HUES48 (cell line): ENCODE measurements around the gene MEPE.
"Not testable (repeated sequence)": the region's sequence is repeated elsewhere in the genome, so short reads cannot be mapped to it uniquely, and the experiment has no call there.

Experiments used
- H3K27ac ChIP-seq: one replicate; pipeline ENCODE4 v1.7.0; 2013; ENCODE audit warnings: low read depth, low read length, inconsistent platforms
- H3K27me3 ChIP-seq: 2 replicates; pipeline ENCODE4 v1.6.1; 2013; ENCODE audit warnings: mild to moderate bottlenecking, low read length; ENCODE audit not compliant: control insufficient read depth, insufficient read depth
- H3K36me3 ChIP-seq: 2 replicates; pipeline ENCODE4 v1.6.1; 2013; ENCODE audit warnings: low read length; ENCODE audit not compliant: control insufficient read depth, insufficient read depth
- H3K4me1 ChIP-seq: 2 replicates; pipeline ENCODE4 v1.6.1; 2013; ENCODE audit warnings: mild to moderate bottlenecking, low read length; ENCODE audit not compliant: control insufficient read depth, insufficient read depth
- H3K4me3 ChIP-seq: 2 replicates; pipeline ENCODE4 v1.5.1; 2013; ENCODE audit warnings: mild to moderate bottlenecking, low read depth, low read length
- H3K9ac ChIP-seq: 2 replicates; pipeline ENCODE4 v1.6.1; 2013; ENCODE audit warnings: mild to moderate bottlenecking, low read depth, low read length, moderate library complexity
- H3K9me3 ChIP-seq: 2 replicates; pipeline ENCODE4 v1.6.1; 2013; ENCODE audit warnings: low read length; ENCODE audit not compliant: control insufficient read depth, insufficient read depth

The MEPE gene

DNA sequence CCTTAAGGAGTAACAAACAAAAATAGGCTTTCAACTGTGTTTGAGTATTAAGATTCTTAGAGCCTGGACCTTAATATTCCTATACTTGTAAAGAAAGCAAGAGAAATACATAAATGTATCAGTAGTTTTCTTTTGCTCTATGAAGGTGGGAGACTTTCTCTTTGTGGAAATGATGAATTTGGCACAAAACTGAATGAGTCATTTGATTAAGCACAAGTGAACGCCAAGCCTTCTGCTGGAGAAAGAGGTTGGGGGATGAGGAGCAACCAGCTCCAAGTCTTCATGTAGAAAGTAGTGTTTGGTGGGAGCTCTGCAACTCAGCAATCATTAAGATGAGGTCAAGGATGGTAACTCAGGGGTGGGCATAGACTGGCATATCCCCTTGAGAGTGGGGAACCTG is 49.6 kb downstream of the MEPE start:
- H3K9ac ChIP-seq = no peak overlapping the region
- H3K27me3 ChIP-seq = no peaks in the 10 kb centered on the region

DNA sequence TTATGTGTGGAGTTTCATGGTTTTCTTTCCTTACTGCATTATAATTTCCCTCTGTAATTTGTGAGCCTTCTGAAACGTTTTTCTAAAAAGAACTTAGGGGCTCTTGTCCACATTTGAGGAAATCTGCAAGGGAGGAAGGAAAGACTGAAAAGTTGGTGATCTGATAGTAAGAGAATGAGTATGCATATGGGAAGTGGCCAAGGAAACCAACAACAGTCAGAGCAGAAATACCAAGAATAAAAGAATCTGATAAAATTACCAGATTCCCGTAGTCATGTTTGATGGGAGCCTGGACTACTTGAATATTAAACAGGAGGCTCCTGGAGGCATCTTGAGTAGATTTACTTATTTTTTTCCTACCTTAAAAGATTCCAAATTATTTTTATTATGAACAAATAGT is 50.1 kb downstream of the MEPE start:
- H3K36me3 ChIP-seq = no peaks in the 10 kb centered on the region
- H3K4me3 ChIP-seq = no peak overlapping the region
- H3K27me3 ChIP-seq = no peaks in the 10 kb centered on the region
- no peaks in the 10 kb centered on the region for H3K4me1 ChIP-seq
- no peaks in the 10 kb centered on the region for H3K9me3 ChIP-seq
- H3K9ac ChIP-seq = no peak overlapping the region
- no peak overlapping the region for H3K27ac ChIP-seq

More for the DNA sequence above, 49.6 kb downstream of the MEPE start:
- no peak overlapping the region for H3K27ac ChIP-seq
- H3K36me3 ChIP-seq = no peaks in the 10 kb centered on the region
- H3K4me1 ChIP-seq = no peaks in the 10 kb centered on the region
- no peak overlapping the region for H3K4me3 ChIP-seq
- H3K9me3 ChIP-seq = no peaks in the 10 kb centered on the region

DNA sequence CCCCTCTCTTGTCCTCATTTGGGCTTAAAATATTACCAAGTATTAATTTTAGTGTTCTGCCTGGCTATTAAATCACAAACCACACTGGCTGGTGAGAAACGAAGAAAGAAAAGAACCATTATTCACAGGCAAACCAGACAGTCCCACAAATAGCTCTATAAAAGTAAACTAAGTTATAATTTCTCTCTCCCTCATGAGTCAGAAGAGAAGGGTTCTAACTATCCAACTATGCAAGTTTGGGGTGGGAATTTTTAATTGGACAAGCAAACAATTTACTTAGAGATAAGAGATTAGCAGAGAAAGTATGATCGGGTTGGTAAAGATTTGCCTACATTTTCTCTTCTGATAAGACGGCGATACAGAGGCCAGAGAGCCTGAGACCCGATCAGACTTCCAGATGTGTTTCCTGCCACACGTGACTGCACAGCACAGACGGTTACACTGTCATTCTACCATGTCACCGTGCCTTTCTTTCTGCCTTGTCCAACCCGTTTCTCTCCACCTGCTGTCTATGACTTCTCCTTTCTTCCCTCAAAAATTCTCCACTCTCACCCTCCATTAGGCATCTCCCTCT is 52.3 kb downstream of the MEPE start:
- Histone ChIP-seq H3K9me3 (peaks cover 17% of the 10 kb centered on the region), H3K27me3 (no peaks in the 10 kb centered on the region), H3K9ac (no peak overlapping the region), H3K4me3 (no peak overlapping the region), H3K4me1 (no peaks in the 10 kb centered on the region), H3K27ac (no peak overlapping the region), H3K36me3 (no peaks in the 10 kb centered on the region)

DNA sequence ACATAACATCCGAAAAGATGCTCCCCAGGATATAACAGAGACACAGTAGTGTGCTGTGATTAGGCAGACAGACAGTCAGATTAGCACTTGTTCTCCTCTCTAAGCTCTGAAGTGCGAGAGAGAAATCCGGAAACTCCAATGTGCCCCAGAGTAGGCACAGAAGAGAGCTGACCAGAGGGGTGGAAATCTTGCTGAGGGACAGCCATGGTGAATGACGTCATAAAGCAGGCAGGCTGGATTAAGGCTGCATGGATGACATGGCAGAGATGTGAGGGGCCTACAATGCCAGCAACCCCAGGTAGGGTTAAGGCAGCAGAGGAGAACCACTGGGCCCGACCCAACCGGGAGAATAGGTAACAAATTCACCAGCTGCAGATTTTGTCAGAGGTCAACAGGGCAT is 53.3 kb downstream of the MEPE start:
- no peak overlapping the region for H3K27ac ChIP-seq
- no peaks in the 10 kb centered on the region for H3K27me3 ChIP-seq
- H3K9ac ChIP-seq = no peak overlapping the region
- no peaks in the 10 kb centered on the region for H3K36me3 ChIP-seq
- peaks cover 20% of the 10 kb centered on the region for H3K9me3 ChIP-seq
- no peaks in the 10 kb centered on the region for H3K4me1 ChIP-seq
- H3K4me3 ChIP-seq = no peak overlapping the region

DNA sequence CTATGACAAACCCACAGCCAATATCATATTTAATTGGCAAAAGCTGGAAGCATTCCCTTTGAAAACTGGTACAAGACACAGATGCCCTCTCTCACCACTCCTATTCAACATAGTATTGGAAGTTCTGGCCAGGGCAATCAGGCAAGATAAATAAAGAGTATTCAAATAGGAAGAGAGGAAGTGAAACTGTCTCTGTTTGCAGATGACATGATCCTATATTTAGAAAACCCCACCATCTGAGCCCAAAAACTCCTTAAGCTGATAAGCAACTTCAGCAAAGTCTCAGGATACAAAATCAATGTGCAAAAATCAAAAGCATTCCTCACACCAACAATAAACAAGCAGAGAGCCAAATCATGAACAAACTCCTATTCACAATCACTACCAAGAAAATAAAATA is 58.0 kb downstream of the MEPE start:
- not testable (repeated sequence) for H3K9ac ChIP-seq, H3K27me3 ChIP-seq, H3K4me3 ChIP-seq, H3K27ac ChIP-seq, H3K4me1 ChIP-seq, H3K36me3 ChIP-seq
- peaks cover 20% of the 10 kb centered on the region for H3K9me3 ChIP-seq

DNA sequence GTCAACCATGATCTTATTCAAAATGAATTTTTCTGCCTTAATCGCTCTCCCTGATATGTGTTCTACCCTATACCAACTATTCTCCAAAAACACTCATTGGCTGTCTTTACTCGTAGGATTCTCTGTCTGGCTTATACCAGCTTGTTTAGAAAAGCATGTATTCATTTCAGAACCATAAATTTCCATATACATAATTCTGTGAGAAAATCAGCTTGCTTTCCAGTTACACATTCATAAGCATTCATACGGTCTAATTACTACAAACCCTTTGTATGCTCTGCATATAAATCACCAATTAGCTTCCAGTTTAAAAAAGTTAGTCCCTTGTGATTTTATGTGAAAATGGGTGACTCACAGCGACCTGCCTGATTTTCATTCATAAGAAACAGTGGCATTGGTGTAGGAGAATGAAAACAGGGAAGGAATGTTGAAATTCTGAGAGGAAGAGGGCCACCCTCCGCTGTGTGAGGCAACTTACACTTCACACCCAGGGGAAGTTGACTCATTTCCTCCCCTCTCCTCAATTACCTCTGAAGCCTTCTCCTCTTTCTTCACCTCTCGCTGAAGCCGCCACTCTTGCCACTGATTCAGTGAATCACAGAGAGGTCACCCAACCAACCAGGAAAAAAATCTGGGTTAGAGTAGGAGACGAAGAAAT is 63.3 kb downstream of the MEPE start:
- Histone ChIP-seq H3K27ac (peak overlapping the region; percentile 98), H3K36me3 (no peaks in the 10 kb centered on the region), H3K9me3 (peaks cover 2% of the 10 kb centered on the region; the same call in 1 of the 2 replicates), H3K4me1 (peaks cover 14% of the 10 kb centered on the region), H3K9ac (no peak overlapping the region; the same call in 1 of the 2 replicates), H3K4me3 (0 out of 2 replicates have a peak overlapping the region, but pooled peaks have one; percentile 14), H3K27me3 (no peaks in the 10 kb centered on the region)
